Bone marrow (tissue), 2 donors: ENCODE results near the gene TNNI3.
"Not testable (repeated sequence)": the region's sequence is repeated elsewhere in the genome, so short reads cannot be mapped to it uniquely, and the experiment has no call there.

Experiments
- DNase-seq, 2 donors: peaks; one replicate each; lab custom pipeline; 2025; lab: John Stamatoyannopoulos, UW

Gene TNNI3

GRCh38 chr19:55157064-55157908 is at the start of gene TNNI3:
TSS of gene TNNI3 (minus strand) at chr19:55157732. CDS start at chr19:55157589, 143 bp downstream.
- no peak for DNase-seq

- peak; percentile 16 to 62 for DNase-seq
Measured at GRCh38 chr19:55206664-55207500, 49.4 kb upstream of the TNNI3 start.

GRCh38 chr19:55202199-55202598 is 44.7 kb upstream of the TNNI3 start:
- not testable (repeated sequence) for DNase-seq

- DNase-seq: no peak
Measured at GRCh38 chr19:55199620-55200204, 42.2 kb upstream of the TNNI3 start.

- DNase-seq: no peak
Measured at GRCh38 chr19:55198651-55199050, 41.1 kb upstream of the TNNI3 start.

GRCh38 chr19:55197528-55197927 is 40.0 kb upstream of the TNNI3 start:
- no peak for DNase-seq

- no peak for DNase-seq
Measured at GRCh38 chr19:55196803-55197202, 39.3 kb upstream of the TNNI3 start.

- no peak for DNase-seq
Measured at GRCh38 chr19:55193481-55193880, 35.9 kb upstream of the TNNI3 start.

- DNase-seq: no peak
Measured at GRCh38 chr19:55189403-55189835, 31.9 kb upstream of the TNNI3 start.

- DNase-seq: no peak
Measured at GRCh38 chr19:55188625-55189024, 31.1 kb upstream of the TNNI3 start.

GRCh38 chr19:55186080-55186479 is 28.5 kb upstream of the TNNI3 start:
- no peak for DNase-seq

- DNase-seq: no peak
Measured at GRCh38 chr19:55181740-55182139, 24.2 kb upstream of the TNNI3 start.

GRCh38 chr19:55179606-55180484 is 22.3 kb upstream of the TNNI3 start, which contains the start of gene SYT5:
TSS of gene SYT5 (minus strand) at chr19:55180289. CDS start at chr19:55179041, 1,248 bp downstream.
- DNase-seq: no peak

- DNase-seq: peak in 1 of 2 donors; percentile 37
Measured at GRCh38 chr19:55178781-55179599, 21.5 kb upstream of the TNNI3 start.

- no peak for DNase-seq
Measured at GRCh38 chr19:55176076-55176475, 18.5 kb upstream of the TNNI3 start.

GRCh38 chr19:55175117-55175867 is 17.8 kb upstream of the TNNI3 start:
- no peak for DNase-seq

GRCh38 chr19:55174425-55175116 is 17.0 kb upstream of the TNNI3 start:
- no peak for DNase-seq

GRCh38 chr19:55173714-55174409 is 16.3 kb upstream of the TNNI3 start:
- DNase-seq: peak in 1 of 2 donors; percentile 16
